Heart left ventricle (tissue), 13 donors: ENCODE results near the gene LRRK2.

Experiments
- CTCF ChIP-seq, 12 donors: fragments of 200-600 bp; sonication (generic) in 4 of 12; IDR thresholded peaks; one replicate each; pipeline versions ENCODE4 v1.5.0 to v1.8.0; 2018 to 2022; ENCODE audit warnings: antibody characterized with exemption in 12 of 12, mild to moderate bottlenecking in 5 of 12
- POLR2A ChIP-seq, 2 donors: fragments of 450-650 bp; IDR thresholded peaks; one replicate each; pipeline ENCODE4 v1.6.1; 2017; ENCODE audit warnings: antibody characterized with exemption in 2 of 2, mild to moderate bottlenecking in 2 of 2, moderate library complexity in 2 of 2
- donor health status: ischemic (EF 13 %, LVEDD 7.1; RV severe dilation, severe dysfunction).
- donor health status: DM: no; HTN: yes; CAD: no.
- donor health status: DM: no; HTN: no; CAD: no.
- donor health status: ischemic (EF 25% LVEDD 6.9; RV normal size, moderate dysfunction).
- donor health status: ischemic (EF 25% LVEDD 5.7; RV mildly dilated, moderate dysfunction).
- donor health status: ischemic (EF 35%, LVEDD 5.7; RV mildly dilated, moderate dysfunction).
- donor health status: nonischemic (EF 11% LVEDD 7.7; RV severe dilation, severe dysfunction).
- donor health status: DM: yes; HTN: yes; CAD: no.
- donor health status: PGD.
- donor health status: ischemic (EF 29% LVEDD 5.4; RV normal size, mild dysfunction).
- donor health status: nonischemic (EF 23%, LVEDD 6.1; RV moderate dilation, normal function).

DNA sequence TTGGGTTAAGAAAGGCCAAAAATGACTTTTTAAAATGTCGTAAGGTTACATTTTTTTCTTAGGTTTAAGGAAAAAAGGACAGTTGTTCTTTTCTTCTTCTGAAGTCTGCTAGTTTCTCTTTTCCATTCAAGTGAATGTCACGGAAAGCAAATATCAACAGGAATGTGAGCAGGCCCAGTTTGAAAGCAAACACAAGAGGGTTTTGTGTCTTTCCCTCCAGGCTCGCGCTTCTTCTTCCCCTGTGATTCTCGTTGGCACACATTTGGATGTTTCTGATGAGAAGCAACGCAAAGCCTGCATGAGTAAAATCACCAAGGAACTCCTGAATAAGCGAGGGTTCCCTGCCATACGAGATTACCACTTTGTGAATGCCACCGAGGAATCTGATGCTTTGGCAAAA, 85.4 kb downstream of the LRRK2 start:
- TF ChIP-seq CTCF (IDR thresholded peaks at IDR 0.05) = no peak
- no peak for TF ChIP-seq POLR2A (IDR thresholded peaks at IDR 0.05)
